Brain pericyte (primary cell): ENCODE data around the gene SPTLC3.

Source experiments
- DNase-seq: peaks from one replicate; pipeline ENCODE4 v3.0.0-alpha.2; 2012; ENCODE audit warnings: low read depth, low spot score

Gene SPTLC3

GRCh38 chr20:13139459-13140150 is 130.8 kb downstream of the SPTLC3 start:
- no peak for DNase-seq

DNA sequence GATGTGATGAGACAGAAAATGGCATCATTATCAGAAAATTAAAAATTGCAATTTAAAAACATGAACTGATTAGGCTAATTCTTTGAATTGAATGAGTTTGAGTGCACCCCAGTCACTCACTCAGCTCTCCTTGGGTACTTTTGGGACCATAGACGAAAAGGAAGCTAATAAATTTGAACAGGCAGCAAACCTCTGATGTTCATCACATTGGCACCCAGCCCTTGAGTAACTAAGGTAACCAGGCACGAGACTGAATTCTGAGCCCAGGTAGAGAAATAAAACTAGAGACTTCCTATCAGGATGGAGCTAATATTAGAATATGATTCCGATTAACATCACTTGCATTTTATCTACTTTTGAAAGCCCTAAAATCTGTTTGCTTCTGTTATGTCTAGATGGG is 131.4 kb downstream of the SPTLC3 start:
- DNase-seq: no peak

DNA sequence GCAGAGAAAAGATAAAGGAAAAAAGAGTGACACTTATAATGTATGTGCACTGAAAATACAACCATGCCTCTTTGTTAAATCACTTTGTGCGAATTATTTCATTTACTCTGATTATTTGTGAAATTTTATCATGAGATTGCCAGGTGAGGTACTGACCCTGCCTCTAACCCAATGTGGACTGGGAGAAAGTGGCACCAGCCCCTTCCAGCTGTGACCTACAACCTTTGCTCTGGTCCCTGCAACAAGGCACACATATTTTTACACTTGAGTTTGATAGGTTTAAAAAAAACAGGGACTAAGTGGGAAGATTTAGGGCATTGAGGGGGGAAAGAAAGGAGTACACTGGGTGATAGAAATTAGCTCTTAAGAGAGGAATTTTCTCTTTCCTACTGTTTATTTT is 132.0 kb downstream of the SPTLC3 start:
- DNase-seq: no peak

- no peak for DNase-seq
Measured at GRCh38 chr20:13141546-13141945, 132.8 kb downstream of the SPTLC3 start.

DNA sequence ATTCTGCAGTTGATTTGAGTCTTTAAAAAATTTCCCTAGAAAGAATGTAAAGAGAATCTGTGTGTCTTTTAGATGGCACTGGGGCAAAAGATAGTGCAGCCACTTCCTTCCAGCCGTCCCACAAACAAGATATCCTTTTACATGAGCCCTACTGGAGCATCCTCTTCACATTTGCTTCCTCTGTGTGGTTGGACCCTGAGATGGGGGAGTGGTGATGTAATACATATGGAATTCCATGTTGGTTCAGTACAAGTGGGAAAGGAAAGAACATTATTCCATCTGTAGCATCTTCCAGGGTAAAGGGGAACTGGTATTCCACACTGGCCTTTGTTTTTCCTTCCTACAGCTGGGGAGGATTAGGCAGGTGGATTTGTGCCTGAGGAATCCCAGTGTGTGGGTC is 133.4 kb downstream of the SPTLC3 start:
- no peak for DNase-seq

GRCh38 chr20:13147071-13147963 is 138.5 kb downstream of the SPTLC3 start:
- peak; percentile 55 for DNase-seq

DNA sequence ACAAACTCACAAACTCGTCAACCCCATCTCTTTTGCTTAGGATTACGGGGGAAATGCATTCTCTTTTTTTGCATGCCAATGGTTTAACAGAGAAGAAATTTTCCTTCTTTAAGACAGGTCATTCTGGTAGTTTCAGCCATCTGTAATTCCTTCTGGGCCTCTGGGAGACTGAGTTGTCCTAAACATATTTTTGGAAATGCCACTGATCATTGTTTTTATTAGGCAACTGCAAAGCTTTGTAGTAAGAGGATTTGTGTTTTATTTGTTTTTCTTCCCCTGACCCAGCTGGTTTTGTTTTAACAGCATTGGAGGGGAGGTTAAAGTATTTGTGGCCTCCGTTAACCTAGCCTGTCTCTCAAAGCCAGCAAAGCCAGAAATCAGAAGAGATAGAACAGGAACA is 139.2 kb downstream of the SPTLC3 start:
- DNase-seq: no peak

- no peak for DNase-seq
Measured at GRCh38 chr20:13148402-13148801, 139.6 kb downstream of the SPTLC3 start.

DNA sequence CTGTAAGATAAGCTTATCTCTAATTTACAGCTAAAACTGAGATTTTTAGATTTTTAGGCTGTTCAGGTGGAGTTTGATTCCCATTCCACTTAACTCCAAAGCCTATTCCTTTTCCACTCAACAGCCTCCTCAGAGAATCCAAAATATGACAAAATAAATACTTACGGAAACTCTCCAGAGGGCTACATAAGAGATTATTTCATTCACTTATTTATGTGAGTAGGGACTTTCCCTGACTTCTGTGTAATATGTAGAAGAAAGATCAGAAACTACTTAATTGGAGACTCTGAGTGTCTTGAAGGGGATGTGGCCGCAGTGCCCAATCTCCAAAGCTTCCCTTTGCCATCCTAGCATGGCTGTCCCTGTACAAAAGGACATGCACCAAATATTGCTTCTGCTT is 140.2 kb downstream of the SPTLC3 start:
- DNase-seq: no peak

- no peak for DNase-seq
Measured at GRCh38 chr20:13149371-13150105, 140.8 kb downstream of the SPTLC3 start.

GRCh38 chr20:13158369-13158768 is 149.6 kb downstream of the SPTLC3 start:
- DNase-seq: no peak

DNA sequence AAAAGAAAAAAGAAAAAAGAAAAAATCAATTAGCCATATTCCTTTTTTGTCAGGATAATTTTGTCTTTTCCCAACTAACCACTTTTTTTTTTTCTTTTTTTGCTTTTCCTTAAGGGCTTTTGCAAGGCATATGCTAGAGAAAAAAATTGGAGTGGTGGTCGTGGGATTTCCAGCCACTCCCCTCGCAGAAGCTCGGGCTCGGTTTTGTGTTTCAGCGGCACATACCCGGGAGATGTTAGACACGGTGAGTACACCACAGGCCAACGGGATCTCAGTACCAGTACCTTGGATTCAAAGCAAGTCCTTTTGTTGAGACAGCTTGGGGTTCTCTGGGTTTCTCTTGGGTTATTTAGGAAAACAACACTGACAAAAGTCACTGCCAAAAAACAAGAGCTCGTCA is 151.1 kb downstream of the SPTLC3 start:
- DNase-seq: no peak

- DNase-seq: no peak
Measured at GRCh38 chr20:13165203-13165602, 156.4 kb downstream of the SPTLC3 start.

GRCh38 chr20:13166011-13166410 is 157.2 kb downstream of the SPTLC3 start:
- DNase-seq: no peak

DNA sequence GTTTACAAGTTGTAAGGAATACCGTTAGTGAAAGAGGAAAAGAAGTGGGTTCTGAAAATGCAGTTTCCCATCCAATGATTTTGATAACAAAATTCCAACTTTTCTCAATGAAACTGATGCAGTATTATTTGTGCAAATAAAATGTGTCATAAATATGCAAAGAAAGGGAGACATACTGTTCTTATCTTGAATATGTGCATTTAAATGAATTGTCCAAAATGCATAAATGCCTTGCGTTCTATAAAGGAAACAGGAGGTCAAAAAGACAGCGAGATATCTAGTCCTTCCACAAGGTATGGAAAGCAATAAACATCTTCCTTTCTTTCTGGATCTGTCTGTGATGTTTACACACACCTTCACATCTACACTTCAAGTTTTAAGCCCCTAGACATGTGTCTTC is 157.7 kb downstream of the SPTLC3 start:
- DNase-seq: no peak

DNA sequence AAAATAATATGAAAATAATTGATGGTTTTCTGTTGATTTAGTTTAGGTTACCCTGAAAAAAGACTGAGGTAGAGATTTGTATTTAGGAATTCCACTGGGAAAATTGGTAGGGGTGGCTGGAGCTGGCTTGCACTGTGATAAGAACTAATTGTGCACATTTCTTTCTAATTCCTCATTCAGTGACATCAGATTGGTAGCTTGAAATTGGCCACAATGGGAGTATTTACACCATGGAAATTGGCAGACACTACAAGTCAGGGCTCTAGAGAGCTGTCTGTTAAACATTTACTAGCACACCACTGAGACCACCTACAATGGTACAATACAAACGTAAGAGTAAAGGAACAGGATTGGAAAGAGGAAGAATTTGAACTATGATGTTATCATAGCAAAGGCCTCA is 160.3 kb downstream of the SPTLC3 start:
- DNase-seq: no peak

DNA sequence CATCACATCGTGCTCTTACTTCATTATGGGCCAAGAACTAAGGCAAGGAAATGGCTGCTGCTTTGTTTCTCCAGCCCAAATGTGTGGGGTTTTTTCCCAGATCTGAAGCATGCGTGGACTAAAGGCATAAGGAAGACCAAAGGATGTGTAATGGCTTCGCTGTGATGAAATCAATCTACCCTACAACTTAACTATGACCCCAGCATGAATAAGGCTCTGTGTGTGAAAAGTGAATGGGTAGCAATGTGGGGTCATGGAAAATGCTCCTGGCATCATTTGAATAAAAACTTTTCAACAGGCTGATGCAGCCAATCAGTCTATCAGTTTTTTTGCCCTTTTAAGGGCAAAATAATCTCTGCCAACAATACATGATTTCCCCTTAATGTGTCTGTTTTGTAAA is 162.0 kb downstream of the SPTLC3 start:
- no peak for DNase-seq

GRCh38 chr20:13173201-13173600 is 164.4 kb downstream of the SPTLC3 start:
- DNase-seq: no peak

DNA sequence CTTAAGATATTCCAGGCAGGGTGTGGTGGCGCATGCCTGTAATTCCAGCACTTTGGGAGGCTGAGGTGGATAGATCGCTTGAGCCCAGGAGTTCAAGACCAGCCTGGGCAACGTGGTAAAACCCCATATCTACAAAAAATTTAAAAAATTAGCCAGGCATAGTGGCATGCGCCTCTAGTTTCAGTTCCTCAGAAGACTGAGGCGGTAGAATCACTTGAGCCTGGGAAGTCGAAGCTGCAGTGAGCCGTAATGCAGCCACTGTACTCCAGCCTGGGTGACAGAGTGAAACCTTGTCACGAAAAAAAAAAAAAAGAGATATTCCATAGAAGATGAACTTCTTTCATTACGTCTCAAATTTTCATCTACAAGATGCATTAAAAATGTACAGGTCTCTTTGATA is 165.6 kb downstream of the SPTLC3 start:
- DNase-seq: no peak

- no peak for DNase-seq
Measured at GRCh38 chr20:13180986-13181889, 172.5 kb downstream of the SPTLC3 start.

DNA sequence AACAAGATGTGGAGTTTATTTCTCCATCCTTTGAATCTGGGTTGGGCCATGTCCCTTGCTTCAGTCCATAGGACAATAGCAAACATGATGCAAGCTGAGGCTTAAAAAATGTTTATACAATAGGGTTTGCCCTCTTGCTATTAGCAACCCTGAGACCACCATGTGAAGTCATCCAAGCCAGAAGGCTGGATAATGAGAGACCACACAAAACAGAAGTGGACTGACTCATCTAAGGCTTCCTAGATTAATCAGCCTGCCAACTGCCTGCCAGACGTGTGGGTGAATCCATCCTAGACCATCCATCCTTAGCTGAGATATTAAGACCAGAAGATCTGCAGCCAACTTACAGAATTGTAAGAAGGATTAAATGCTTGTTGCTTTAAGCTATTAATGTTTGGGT is 174.2 kb downstream of the SPTLC3 start:
- no peak for DNase-seq
